T-helper 22 cell (primary cell): ENCODE results near the gene TFDP1.

Experiments
- DNase-seq: peaks from one replicate; pipeline ENCODE4 v3.0.0-alpha.2; 2020; ENCODE audit warnings: low read depth

The TFDP1 gene

GRCh38 chr13:113634279-113635047 is 49.9 kb downstream of the TFDP1 start:
- no peak for DNase-seq

DNA sequence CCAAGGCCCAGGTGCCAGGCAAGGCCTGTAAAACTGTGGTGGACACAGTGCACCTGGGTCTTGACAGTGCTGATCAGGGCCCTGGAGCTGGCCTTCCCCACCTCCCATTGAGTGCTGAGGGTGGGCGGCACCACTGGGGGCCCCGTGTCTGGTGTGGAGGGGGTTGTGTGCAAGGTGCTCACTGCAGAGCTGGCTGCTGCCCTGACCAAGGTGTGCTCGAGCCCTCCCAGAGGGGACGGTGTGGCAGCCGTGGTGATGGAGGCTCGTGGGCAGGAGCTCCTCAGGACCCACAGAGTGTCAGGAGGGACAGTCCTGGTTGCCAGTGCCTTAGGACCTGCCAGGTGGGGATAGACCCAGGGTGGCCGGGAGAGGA is 50.5 kb downstream of the TFDP1 start:
- no peak for DNase-seq

DNA sequence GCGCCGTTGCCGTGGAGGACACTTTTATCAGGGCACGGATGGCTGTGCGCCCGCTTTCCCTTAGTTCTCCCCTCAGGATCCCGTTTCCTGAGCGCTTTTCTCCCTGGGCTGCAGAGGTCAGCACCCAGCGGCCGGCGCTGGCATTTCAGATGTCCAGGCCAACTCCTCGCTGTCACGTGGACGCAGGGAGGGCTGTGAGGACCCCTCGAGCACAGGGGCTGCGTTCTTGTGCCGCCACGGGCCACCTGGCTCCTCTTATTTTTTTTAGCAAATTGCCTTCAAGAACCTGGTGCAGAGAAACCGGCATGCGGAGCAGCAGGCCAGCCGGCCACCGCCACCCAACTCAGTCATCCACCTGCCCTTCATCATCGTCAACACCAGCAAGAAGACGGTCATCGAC is 51.2 kb downstream of the TFDP1 start:
- DNase-seq, result no peak

DNA sequence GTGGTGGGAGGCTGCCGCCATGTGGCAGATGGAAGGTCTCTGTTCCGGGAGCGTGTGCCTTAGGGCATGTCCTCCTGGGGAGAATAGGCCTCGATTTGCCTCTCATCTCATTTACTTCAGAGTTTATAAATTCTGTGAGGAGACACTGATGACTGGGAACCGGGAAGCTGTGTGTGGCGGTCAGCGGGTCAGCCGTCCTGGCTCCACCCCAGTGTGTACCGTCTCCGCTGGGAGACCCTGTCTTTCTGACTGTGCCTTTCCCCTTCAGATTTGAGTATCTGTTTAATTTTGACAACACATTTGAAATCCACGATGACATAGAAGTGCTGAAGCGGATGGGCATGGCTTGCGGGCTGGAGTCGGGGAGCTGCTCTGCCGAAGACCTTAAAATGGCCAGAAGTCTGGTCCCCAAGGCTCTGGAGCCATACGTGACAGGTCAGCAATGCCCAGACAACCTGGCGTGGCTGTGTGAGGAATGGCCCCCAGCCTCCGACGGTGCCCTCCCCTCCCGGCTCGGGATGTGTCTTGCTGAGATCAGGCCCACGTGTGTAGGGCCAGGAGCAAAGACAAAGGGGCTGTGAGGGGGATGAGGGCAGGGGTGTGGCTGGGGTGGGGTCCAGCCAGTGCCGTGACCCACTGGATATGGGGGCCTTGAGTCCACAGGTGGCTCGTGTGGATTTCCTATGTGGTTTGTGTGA is 51.9 kb downstream of the TFDP1 start:
- DNase-seq, result no peak

DNA sequence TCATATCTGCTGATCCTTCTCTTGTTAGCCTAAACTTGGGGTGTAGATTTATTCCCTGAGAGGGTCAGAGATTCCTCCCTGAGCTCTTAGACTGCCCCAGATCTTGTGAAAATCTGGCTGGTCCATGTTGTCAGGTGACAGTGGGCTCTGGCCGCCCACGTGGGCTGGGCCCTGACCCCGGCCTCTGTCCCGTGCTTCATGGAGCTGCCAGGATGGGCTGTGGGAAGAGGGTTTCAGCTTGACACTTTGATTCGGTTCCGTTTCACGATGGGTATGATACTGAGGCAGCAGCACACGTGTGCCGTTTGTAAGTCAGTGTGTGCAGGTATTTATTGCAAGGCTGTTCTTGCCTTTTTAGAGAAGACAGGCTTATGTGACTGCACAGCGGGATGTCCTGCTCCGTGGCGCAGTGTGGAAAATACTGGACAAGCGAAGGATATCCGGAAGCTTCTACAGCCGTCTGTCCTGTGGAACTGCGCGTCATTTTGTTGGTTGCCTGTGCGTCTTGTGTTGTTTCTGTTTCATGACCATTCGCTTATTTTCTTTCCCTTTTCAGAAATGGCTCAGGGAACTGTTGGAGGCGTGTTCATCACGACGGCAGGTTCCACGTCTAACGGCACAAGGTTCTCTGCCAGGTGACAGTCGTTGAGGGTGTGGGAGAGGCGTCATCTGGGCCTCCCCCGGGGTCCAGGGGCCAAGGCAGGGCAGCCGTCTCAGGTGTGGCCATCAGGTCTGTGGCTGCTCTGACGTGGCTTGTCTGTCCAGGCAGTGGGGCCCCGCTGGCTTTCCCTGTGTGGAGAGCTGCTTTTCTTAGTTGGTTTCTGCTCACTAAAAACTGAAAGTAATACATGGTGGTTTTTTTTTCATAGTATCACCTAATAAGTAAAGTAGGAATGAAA is 53.0 kb downstream of the TFDP1 start:
- no peak for DNase-seq

DNA sequence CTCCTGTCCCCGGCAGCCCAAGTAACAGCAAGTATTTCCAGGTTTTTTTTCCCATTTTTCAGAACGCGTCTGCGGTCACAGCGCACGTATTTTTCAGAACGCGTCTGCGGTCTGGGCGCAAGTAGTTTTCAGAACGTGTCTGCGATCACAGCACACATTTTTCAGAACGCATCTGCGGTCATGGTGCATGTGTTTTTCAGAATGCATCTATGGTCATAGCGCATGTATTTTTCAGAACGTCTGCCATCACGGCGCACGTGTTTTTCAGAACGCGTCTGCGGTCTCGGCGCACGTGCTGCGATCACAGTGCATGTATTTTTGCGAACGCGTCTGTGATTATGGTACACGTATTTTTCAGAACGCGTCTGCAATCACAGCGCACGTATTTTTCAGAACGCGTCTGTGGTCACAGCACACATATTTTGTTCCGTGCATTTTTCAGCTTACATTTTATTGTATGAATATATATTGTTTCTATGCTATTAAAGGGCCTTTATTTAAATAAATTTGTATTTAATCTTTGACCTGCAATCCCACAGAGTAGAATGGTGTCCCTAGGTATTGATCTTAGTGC is 53.7 kb downstream of the TFDP1 start:
- no peak for DNase-seq

DNA sequence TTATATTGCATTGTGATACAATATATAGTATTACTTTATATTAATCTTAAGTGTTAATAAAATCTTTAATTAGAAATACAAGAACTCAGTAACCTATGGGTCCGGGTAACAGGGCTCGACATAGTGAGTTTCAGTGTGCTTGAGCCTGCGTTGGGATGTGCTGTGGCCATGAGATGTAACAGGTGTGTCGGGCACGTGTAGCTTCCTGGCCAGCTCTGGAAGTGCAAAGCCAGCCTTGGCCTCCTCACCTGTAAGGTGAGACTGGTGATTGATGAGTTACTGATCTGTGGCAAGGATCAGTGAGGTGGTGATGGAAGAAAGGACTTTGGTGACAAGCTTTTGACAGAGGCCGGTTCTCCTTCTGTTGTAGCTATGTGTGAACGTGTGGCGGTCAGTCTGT is 54.3 kb downstream of the TFDP1 start:
- no peak for DNase-seq

DNA sequence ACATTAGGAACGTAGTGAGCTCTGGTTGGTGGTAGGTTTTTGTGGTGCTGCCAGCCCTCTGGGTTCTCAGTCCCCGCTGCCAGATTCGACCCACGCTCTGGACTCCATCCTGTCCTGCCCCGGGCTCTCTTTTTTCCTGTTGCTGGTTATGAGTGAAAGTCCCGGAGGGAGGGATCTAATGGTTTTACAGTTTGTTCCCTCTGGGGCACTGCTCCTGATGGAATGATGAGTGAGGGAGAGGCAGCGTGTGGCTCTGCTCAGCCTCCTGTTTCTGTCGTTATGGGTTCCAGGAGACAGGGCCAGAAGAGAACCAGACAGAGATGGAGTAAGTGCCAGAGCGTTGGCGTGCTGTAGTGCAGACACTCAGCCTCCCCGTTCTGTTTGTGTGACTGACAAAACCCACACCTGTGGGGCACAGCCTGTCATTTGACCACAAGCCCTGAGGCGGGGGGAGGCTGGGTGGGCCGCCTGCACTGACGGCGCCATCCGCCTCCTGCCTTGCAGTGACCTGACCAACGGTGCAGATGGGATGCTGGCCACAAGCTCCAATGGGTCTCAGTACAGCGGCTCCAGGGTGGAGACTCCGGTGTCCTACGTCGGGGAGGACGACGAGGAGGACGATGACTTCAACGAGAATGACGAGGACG is 55.2 kb downstream of the TFDP1 start:
- DNase-seq, result no peak

GRCh38 chr13:113641426-113641825 is 56.9 kb downstream of the TFDP1 start:
- DNase-seq, result no peak

DNA sequence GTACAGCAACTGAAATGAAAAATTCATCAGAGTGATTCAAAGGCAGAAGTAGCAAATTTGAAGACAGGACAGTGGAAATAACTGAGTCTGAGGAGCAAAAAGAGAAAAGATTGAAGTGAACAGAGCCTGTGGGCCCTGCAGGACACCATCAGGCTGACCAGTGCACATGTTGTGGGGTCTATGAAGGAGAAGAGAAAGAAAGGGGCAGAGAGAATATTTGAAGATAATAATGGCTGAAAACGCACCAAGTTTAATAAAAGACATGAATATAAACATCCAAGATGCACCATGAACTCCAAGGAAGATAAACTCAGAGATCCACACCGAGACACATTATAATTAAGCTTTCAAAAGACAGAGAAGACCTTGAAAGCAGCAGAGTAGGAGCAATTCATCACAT is 58.0 kb downstream of the TFDP1 start:
- no peak for DNase-seq

DNA sequence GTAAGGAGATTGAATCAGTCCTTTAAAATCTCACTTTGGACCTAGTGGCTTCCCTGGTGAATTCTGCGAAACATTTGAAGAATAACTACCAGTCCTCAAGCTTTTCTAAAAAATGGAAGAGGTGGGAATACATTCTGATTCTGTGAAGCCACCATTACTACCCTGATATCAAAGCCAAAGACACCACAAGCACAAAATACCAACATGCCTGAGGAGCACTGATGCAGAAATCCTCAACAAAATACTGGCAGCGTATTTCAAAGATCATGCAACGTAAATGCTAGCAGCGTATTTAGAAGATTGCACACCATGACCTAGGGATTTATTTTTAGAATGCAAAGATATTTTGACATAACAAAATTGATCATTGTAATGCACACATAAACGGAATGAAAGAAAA is 59.0 kb downstream of the TFDP1 start:
- no peak for DNase-seq

DNA sequence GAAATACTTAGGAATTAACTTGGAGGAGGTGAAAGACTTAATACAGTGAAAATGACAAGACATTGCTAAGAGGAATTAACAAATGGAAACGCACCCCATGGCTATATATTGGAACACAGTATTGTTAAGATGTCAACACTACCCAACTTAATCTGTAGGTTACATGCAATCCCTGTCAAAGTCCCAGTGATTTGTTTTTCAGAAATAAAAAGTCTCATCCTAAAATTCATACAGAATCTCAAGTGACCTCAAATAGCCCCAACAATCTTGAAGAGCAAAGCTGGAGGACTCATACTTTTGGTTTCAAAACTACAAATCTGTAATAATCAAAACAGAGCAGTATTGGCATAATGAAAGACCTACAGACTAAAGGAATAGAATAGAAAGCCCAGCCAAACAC is 60.2 kb downstream of the TFDP1 start:
- no peak for DNase-seq

- no peak for DNase-seq
These were observed 60.8 kb downstream of the TFDP1 start for GRCh38 chr13:113645329-113645728.

DNA sequence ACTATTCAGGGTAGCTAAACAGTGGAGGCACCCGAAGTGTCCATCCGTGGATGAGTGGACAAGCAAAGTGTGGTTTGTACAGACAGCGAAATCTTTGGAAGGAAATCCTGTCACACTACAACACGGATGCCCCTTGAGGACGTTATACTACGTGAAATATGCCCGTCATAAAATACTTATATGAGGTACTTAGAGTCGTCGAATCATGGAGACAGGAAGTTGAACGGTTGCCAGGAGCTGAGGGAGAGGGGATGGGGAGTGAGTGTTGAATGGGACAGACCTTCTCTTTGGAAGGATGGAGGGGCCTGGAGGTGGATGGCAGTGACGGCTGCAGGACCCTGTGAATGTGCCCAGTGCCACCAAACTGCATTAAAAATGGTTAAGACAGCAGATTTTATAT is 61.8 kb downstream of the TFDP1 start:
- DNase-seq, result no peak

GRCh38 chr13:113646921-113647340 is 62.4 kb downstream of the TFDP1 start:
- DNase-seq, result no peak

DNA sequence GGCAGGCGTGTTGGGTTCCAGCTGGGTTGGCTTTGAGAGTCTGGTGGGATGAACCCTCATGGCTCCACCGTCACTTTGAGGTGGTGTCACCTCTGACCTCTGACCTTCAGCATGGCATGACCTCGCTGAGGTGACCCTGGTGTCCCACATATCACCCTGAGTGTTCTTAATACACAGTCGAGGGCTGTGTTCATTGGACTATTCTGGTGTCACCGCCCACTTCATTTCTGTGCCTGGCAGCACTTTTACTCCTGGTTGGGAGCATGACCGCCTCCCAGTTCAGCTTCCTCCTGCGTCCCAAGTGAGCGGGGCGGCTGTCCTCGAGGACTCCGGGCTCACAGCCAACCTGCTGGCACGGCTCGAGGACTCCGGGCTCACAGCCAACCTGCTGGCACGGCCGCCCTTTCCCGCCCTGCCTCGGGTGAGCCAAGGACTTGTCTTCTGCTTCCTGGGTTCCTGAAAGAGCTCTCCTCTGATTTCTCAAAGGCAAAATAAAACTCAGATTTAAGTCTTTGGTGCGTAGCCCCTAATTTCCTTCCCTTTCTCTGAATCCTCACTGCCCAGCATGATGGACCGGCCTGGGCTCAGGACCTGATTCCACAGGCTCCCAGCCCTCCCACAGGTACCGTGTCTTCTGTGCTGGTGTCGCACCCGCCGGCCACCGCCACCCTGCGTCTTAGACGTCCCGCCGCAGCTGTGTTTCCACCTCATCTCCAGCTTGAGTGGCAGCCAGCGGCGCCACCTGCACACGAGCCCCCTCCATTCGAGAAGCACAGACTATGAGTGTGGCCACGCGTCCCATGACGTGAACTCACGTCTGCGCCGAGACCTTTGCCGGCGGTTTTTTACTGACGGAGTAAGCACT is 63.0 kb downstream of the TFDP1 start:
- DNase-seq, result no peak

DNA sequence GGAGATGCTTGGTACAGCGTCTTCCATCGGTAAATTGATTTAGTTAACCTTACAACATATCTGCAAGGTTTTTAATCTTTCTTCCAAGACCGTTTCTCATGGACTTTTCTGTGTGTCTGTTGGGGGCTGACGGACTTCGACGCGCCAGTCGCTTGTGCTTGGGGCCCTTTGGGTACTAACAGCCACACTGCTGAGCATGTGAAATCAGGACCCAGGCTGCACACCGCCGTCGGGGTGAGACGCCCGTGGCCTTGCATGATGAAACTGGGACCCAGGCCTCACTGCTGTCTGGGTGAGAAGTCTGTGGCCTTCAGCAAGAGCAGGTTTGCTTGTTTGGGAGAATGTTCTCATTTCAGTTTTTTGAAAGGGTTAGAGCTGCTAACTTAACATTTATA is 63.7 kb downstream of the TFDP1 start:
- no peak for DNase-seq

- no peak for DNase-seq
These were observed 64.7 kb downstream of the TFDP1 start for GRCh38 chr13:113649212-113649611.

DNA sequence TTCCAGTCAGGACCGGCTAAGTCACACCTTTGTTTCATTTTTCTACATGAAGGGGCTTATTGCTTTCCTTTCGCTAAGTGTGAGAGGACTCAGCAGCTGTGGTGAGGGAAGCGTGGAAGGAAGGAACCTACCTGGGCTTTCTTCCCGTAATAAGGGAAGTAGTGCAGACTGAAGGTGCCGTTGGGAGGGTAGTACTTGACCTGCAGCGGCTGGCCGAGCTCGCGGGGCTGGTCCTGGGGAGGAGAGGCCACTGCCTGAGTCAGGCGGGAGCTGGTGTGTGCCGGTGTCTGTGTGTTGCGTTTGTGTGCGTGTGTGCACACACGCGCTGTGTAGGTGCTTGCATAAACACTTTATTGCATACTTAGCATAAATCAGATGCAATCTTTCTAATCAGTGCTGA is 65.7 kb downstream of the TFDP1 start:
- DNase-seq, result no peak

- DNase-seq, result no peak
These were observed 66.2 kb downstream of the TFDP1 start for GRCh38 chr13:113650731-113651148.
